Choroid plexus epithelial cell (primary cell): ENCODE data around the gene HIPK2.

Source experiments
- DNase-seq: peaks from one replicate; pipeline ENCODE4 v3.0.0-alpha.2; 2010; ENCODE audit warnings: low read depth
- H3K4me3 ChIP-seq: 2 replicates; pipeline ENCODE4 v1.5.1; 2011; ENCODE audit warnings: low read depth, mild to moderate bottlenecking, control low read depth, low read length, moderate library complexity
- CTCF ChIP-seq: conservative IDR thresholded peaks from 2 replicates; pipeline ENCODE4 v1.5.1; 2011; ENCODE audit warnings: low read depth, mild to moderate bottlenecking, control low read depth, inconsistent platforms, low read length, moderate library complexity

HIPK2 gene

GRCh38 chr7:139768249-139768824, 9.5 kb downstream of the HIPK2 start:
- H3K4me3 ChIP-seq = no peak overlapping the region
- DNase-seq = no peak
- TF ChIP-seq CTCF = no peak

DNA sequence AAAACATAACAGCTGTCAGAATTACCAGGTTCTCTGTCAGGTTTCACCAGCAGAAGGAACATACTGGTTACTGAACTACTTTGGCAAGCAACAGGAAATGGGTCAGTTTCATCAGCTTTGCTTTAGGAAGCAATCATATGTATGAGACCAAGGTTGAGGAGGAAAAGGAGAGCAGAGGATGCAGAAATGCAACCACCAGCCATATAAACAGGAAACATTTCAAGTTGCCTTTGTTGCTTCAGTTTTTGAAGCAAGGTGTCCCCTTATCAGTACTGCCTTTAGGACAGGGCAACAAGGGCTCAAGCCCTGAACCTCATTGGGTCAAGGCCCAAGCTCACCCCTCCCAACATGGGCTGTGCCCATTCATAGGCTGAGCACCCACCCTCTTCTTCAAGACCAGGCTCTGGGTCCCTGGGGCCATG, 10.2 kb downstream of the HIPK2 start:
- H3K4me3 ChIP-seq = no peak overlapping the region
- peak; percentile 61 for DNase-seq
- TF ChIP-seq CTCF = no peak

- no peak for TF ChIP-seq CTCF
- DNase-seq = no peak
- H3K4me3 ChIP-seq = no peak overlapping the region
These were observed 12.7 kb downstream of the HIPK2 start for GRCh38 chr7:139765143-139765542.

- TF ChIP-seq CTCF = no peak
- DNase-seq = no peak
- H3K4me3 ChIP-seq = no peak overlapping the region
These were observed 14.5 kb downstream of the HIPK2 start for GRCh38 chr7:139763330-139763729.

DNA sequence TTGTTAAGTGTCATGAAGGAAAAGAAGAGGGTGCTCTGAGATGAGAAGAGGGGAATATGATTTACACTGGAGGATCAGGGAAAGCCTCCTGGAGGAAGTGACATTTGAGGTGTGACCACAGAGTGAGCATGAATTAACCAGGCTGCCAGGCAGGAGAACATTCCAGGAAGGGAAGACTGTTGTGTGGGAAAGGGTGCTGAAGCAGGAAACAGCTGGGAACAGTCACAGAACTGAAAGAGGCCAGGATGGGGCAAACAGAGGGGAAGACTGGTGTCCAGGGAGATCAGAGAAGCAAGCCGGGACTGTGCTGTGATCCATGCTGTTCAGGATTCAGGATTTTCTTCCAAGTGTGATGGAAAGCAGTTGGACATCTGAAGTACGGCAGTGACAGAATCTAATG, 14.9 kb downstream of the HIPK2 start:
- no peak for TF ChIP-seq CTCF
- H3K4me3 ChIP-seq = no peak overlapping the region
- DNase-seq = peak; percentile 60

DNA sequence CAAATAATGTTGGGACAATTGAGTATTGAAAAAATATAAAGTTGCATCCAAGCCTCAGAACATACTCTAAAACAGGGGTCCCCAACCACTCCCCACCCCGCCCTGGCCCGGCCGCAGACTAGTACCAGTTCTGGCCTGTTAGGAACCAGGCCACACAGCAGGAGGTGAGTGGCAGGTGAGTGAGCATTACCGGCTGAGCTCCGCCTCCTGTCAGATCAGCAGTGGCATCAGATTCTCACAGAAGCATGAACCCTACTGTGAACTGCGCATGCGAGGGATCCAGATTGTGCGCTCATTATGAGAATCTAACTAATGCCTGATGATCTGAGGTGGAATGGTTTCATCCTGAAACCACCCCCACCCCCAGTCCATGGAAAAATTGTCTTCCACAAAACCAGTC, 19.4 kb downstream of the HIPK2 start:
- H3K4me3 ChIP-seq = no peak overlapping the region
- no peak for TF ChIP-seq CTCF
- DNase-seq = no peak

- no peak for TF ChIP-seq CTCF
- no peak overlapping the region for H3K4me3 ChIP-seq
- no peak for DNase-seq
These were observed 19.8 kb downstream of the HIPK2 start for GRCh38 chr7:139757968-139758367.
